Activated T-cell treated with anti-CD3 and anti-CD28 coated beads, Interleukin-2, amount 50 U/mL, for 72 hours (primary cell): ENCODE data around the gene SMARCA4. TPM values are rescaled to one million over a fixed set of nuclear protein-coding genes. Genes with fewer than 3 reads are reported as not detected.
"Not testable (repeated sequence)": the region's sequence is repeated elsewhere in the genome, so short reads cannot be mapped to it uniquely, and the experiment has no call there.

Experiments
- ATAC-seq, 2 donors: fragments of 150-1000 bp; cut with Tn5 transposase; replicated peaks in 1 of 2; 2 replicates each; pipeline ENCODE4 v1.10.0; 2021; ENCODE audit warnings: moderate library complexity in 2 of 2, mild to moderate bottlenecking in 1 of 2
- DNase-seq, 2 donors: peaks; one replicate each; pipeline ENCODE4 v3.0.0; 2021 to 2022; ENCODE audit warnings: mixed read lengths in 1 of 2
- H3K27ac Mint-ChIP-seq: one replicate; pipeline ENCODE4 v1.8.0; 2022; ENCODE audit warnings: mild to moderate bottlenecking, moderate library complexity, mixed read lengths
- H3K27me3 Mint-ChIP-seq: one replicate; pipeline ENCODE4 v1.8.0; 2022; ENCODE audit warnings: low read depth, mixed read lengths
- H3K36me3 Mint-ChIP-seq, 2 donors: one replicate each; pipeline ENCODE4 v1.8.0; 2022; ENCODE audit warnings: mixed read lengths in 2 of 2, mild to moderate bottlenecking in 1 of 2; ENCODE audit not compliant: insufficient read depth in 2 of 2
- H3K4me1 Mint-ChIP-seq: one replicate; pipeline ENCODE4 v1.8.0; 2022; ENCODE audit warnings: low read depth, mixed read lengths
- H3K4me3 Mint-ChIP-seq, 2 donors: one replicate each; pipeline ENCODE4 v1.8.0; 2022; ENCODE audit warnings: mild to moderate bottlenecking in 2 of 2, mixed read lengths in 2 of 2, moderate library complexity in 2 of 2
- H3K9me3 Mint-ChIP-seq, 2 donors: one replicate each; pipeline ENCODE4 v1.8.0; 2022; ENCODE audit warnings: mixed read lengths in 2 of 2
- total RNA-seq, 2 donors: library from RNA; stranded (reverse); gene quantifications; one replicate each; pipeline ENCODE4 v1.2.3, GENCODE V29; 2022

SMARCA4 gene
- total RNA-seq, 2 donors from 2014 or later: 80.5 to 83.2 TPM

- Mint-ChIP-seq H3K9me3 (no peaks in the 10 kb centered on the region), H3K27ac (no peak overlapping the region), H3K27me3 (no peaks in the 10 kb centered on the region), H3K4me1 (peaks cover 9% of the 10 kb centered on the region), H3K36me3 (no peaks in the 10 kb centered on the region), H3K4me3 (no peak overlapping the region)
- ATAC-seq (no peak), DNase-seq (no peak)
These were observed 15.6 kb upstream of the SMARCA4 start for GRCh38 chr19:10945264-10945663.

DNA sequence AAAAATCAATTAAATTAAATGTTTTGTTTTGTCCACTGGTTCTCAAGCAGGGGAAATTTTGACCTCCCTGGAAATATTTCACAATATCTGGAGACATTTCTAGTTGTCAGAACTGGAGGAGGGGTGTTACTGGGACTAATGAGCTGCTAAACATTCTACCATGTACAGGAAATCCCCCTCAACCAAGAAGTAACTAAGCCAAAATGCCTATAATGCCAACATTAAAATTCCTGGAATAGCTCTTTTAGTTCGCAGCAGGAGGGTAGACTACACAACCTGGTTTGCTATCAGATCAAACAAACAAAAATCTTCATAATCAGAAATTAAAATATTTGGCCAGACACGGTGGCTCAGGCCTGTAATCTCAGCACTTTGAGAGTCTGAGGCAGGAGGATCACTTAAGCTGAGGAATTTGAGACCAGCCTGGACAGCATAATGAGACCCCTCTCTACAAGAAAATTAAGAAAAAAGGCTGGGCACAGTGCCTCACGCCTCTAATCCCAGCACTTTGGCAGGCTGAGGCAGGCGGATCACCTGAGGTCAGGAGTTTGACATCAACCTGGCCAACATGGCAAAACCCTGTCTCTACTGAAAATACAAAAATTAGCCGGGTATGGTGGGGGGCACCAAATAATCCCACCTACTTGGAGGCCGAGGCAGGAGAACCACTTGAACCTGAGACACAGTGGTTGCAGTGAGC, 13.7 kb upstream of the SMARCA4 start:
- Mint-ChIP-seq H3K36me3 (no peaks in the 10 kb centered on the region), H3K27ac (no peak overlapping the region), H3K4me3 (no peak overlapping the region), H3K9me3 (no peaks in the 10 kb centered on the region), H3K4me1 (peaks cover 6% of the 10 kb centered on the region), H3K27me3 (no peaks in the 10 kb centered on the region)
- ATAC-seq (no peak), DNase-seq (no peak)

DNA sequence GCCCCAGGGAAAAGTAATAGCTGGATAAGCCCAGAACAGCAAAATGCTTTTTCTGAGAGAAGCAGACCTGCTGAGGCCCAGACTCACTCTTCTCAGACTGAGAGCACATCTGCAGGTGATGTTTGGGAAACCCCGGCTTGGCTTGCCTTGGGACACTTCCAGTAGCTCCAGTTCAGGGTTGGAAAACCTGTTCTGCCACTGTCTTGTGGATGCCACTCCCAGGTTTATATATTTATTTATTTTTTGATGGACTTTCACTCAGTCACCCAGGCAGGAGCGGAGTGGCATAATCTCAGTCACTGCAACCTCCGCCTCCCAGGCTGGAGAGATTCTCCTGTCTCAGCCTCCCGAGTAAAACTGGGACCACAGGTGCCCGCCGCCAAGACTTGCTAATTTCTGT, 8.0 kb upstream of the SMARCA4 start:
- no peaks in the 10 kb centered on the region for H3K27me3 Mint-ChIP-seq

DNA sequence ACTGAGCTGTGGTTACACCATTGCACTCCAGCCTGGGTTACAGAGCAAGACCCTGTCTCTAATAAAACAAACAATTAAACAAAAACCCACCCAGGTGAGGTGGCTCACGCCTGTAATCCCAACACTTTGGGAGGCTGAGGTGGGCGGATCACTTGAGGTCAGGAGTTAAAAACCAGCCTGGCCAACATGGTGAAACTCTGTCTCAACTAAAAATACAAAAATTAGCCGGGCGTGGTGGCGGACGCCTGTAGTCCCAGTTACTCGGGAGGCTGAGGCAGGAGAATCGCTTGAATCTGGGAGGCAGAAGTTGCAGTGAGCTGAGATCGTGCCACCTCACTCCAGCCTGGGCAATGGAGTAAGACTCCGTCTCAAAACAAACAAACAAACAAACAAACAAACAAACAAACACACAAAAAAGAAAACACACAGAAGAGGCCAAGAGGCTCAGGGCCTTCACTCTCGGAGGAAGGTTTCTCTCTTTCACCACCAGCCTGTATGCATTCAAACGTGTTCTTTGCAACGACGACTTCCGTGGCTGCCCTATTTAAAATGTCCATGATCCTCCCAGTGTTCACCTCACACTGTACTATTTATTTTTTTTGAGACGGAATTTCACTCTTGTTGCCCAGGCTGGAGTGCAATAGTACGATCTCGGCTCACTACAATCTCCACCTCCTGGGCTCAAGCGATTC, 1.4 kb upstream of the SMARCA4 start:
- not testable (repeated sequence) for H3K27ac Mint-ChIP-seq, ATAC-seq, DNase-seq, H3K36me3 Mint-ChIP-seq, H3K27me3 Mint-ChIP-seq, H3K9me3 Mint-ChIP-seq
- Mint-ChIP-seq H3K4me1 (peaks cover 41% of the 10 kb centered on the region), H3K4me3 (peak overlapping the region; percentile 92 to 93)

More for the DNA sequence above, 8.0 kb upstream of the SMARCA4 start:
- DNase-seq (no peak), ATAC-seq (no peak)
- H3K4me1 Mint-ChIP-seq: peaks cover 5% of the 10 kb centered on the region
- H3K36me3 Mint-ChIP-seq: no peaks in the 10 kb centered on the region
- no peak overlapping the region for H3K4me3 Mint-ChIP-seq
- no peaks in the 10 kb centered on the region for H3K9me3 Mint-ChIP-seq
- H3K27ac Mint-ChIP-seq: no peak overlapping the region

DNA sequence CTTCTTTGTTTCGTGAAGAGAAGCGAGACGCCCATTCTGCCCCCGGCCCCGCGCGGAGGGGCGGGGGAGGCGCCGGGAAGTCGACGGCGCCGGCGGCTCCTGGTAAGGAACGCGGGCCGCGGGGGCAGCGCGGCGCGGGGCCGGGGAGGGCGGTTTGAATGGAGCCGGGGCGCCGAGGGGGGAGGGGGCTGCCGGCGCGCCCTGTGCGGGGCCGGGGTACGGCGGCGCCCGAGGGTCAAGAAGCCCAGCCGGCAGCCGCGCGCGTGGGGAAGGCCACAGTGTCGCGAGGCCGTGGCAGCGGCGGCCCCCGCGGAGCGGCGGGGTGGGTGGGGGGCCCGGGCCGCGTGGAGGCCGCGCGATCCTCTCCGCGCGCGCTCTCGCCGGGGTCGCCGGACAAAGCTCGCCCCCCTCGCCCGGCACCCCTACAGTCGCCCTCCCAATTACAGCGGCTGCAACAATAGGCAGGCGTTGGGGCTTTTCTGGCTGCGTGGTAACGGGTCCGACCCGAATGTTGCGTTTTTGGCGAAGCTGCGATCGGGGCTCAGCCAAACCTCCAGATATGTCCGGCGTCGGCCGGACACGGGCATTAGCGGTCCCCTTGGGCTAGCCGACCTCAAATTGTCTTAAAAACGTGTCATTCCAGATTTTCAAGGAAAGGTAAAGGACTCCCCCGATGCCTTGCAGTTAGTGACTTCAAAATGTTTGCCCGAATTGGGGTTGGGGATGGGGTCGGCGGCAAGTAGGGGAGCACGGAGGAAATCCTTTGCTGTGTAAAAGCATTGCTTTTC, 437 bp downstream of the SMARCA4 start:
- H3K27me3 Mint-ChIP-seq: no peaks in the 10 kb centered on the region
- H3K36me3 Mint-ChIP-seq: peaks cover 0 to 2% of the 10 kb centered on the region in 2 donors
- peak; percentile 56 to 58 for ATAC-seq
- H3K4me3 Mint-ChIP-seq: peak overlapping the region; percentile 93
- H3K27ac Mint-ChIP-seq: peak overlapping the region; percentile 36
- peak in 1 of 2 donors; percentile 80 for DNase-seq
- H3K9me3 Mint-ChIP-seq: no peaks in the 10 kb centered on the region
- H3K4me1 Mint-ChIP-seq: peaks cover 50% of the 10 kb centered on the region

DNA sequence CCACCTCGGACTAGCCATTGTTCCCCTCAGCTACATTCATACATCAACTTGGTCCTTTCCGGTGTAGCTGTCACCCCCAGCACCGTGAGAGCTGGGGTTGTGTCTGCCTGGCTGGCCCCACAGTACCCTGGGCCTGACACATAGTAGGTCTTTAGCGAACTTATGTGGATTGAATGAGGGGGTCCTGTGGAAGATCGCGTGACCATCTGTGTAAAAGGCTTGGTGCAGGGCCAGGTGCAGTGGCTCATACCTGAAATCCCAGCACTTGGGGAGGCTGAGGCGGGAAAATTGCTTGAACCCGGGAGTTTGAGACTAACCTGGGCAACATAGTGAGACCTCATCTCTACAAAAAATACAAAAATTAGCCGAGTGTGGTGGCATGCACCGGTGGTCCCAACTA, 2.0 kb downstream of the SMARCA4 start:
- H3K4me1 Mint-ChIP-seq: peaks cover 50% of the 10 kb centered on the region

DNA sequence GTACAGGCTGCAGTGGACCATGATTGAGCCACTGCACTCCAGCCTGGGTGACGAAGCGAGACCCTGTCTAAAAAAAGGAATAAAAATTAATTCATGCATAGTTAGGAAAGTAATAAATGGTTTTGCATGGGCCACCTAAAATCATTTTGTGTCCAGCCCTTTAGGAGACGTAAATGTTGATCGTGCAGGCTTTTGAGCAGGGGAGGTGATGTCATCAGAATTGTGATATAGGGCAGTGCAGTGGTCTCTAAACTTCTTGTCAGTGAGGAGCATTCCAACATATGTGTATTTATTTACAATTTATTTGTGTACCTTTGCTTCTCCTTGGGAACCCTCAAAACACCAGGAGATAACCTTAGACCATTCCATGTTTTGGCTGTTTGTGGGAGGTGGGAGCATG, 3.0 kb downstream of the SMARCA4 start:
- H3K27ac Mint-ChIP-seq: peak overlapping the region; percentile 90
- peaks cover 59% of the 10 kb centered on the region for H3K4me1 Mint-ChIP-seq
- DNase-seq (no peak), ATAC-seq (no peak)
- peaks cover 0 to 2% of the 10 kb centered on the region in 2 donors for H3K36me3 Mint-ChIP-seq
- peak overlapping the region; percentile 80 to 93 for H3K4me3 Mint-ChIP-seq
- no peaks in the 10 kb centered on the region for H3K9me3 Mint-ChIP-seq
- H3K27me3 Mint-ChIP-seq: no peaks in the 10 kb centered on the region

More for the DNA sequence above, 2.0 kb downstream of the SMARCA4 start:
- no peaks in the 10 kb centered on the region for H3K9me3 Mint-ChIP-seq
- H3K27me3 Mint-ChIP-seq: no peaks in the 10 kb centered on the region
- DNase-seq: no peak
- H3K36me3 Mint-ChIP-seq: peaks cover 0 to 2% of the 10 kb centered on the region in 2 donors
- H3K27ac Mint-ChIP-seq: peak overlapping the region; percentile 90
- H3K4me3 Mint-ChIP-seq: peak overlapping the region; percentile 80 to 93
- ATAC-seq: no peak

GRCh38 chr19:10964903-10965302, 4.1 kb downstream of the SMARCA4 start:
- Mint-ChIP-seq H3K4me3 (peak overlapping the region in 1 of 2 donors; percentile 93), H3K9me3 (no peaks in the 10 kb centered on the region), H3K4me1 (peaks cover 57% of the 10 kb centered on the region), H3K36me3 (peaks cover 0 to 2% of the 10 kb centered on the region in 2 donors), H3K27me3 (no peaks in the 10 kb centered on the region), H3K27ac (no peak overlapping the region)
- ATAC-seq (no peak), DNase-seq (no peak)

DNA sequence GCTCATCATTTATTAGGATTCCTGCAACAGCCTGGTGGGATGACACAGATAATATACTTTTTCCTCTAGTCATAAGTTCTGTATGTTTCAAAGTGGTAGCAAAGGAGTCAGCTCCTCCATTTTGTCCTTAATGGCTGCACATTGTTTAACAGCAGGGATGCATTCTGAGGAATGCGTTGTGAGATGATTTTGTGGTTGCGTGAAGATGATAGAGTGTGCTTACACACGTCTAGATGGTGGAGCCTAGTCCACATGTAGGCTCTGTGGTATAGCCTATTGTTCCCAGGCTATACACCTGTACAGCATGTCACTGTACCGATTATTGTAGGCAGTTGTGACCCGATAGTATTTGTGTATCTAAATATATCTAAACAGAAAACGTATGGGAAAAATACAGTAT, 4.6 kb downstream of the SMARCA4 start:
- H3K4me3 Mint-ChIP-seq: no peak overlapping the region
- peak overlapping the region; percentile 26 for H3K27ac Mint-ChIP-seq
- peaks cover 0 to 2% of the 10 kb centered on the region in 2 donors for H3K36me3 Mint-ChIP-seq

GRCh38 chr19:10966809-10967208, 6.0 kb downstream of the SMARCA4 start:
- DNase-seq (no peak), ATAC-seq (no peak)
- H3K36me3 Mint-ChIP-seq: peaks cover 0 to 2% of the 10 kb centered on the region in 2 donors
- H3K4me1 Mint-ChIP-seq: peaks cover 60% of the 10 kb centered on the region
- no peak overlapping the region for H3K4me3 Mint-ChIP-seq
- no peak overlapping the region for H3K27ac Mint-ChIP-seq
- no peaks in the 10 kb centered on the region for H3K27me3 Mint-ChIP-seq
- H3K9me3 Mint-ChIP-seq: no peaks in the 10 kb centered on the region

More for the DNA sequence above, 4.6 kb downstream of the SMARCA4 start:
- DNase-seq (no peak), ATAC-seq (no peak)
- H3K9me3 Mint-ChIP-seq: no peaks in the 10 kb centered on the region
- no peaks in the 10 kb centered on the region for H3K27me3 Mint-ChIP-seq
- H3K4me1 Mint-ChIP-seq: peaks cover 60% of the 10 kb centered on the region

DNA sequence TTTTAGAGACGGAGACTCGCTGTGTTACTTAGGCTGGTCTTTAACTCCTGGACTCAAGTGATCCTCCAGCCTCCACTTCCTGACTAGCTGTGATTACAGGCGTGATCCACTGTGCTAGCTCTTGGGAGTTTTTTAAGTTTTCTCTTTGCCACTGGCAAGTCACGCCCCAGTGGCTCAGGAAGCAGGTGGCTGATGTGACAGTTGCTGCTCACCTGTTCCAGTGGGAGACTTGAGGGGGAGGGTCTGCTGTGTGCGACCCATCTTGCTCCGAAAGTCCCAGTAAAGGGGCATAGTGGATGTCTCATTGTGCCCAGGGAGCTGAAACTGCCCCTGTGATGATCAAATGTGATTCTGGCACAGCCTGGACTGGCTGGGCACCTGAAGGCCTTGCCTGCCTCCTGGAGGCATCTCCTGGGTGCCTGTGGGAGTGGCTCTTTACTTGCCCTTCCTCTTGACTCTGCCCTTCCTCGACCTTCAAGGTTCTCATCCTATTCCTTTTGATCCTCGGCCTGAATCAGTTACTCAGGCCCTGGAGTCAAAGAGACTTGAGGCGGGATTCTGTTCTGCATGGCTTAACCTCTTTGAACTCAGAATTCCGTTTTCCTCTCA, 7.8 kb downstream of the SMARCA4 start:
- peaks cover 44% of the 10 kb centered on the region for H3K4me1 Mint-ChIP-seq
- no peaks in the 10 kb centered on the region for H3K9me3 Mint-ChIP-seq
- H3K4me3 Mint-ChIP-seq: no peak overlapping the region
- no peak for DNase-seq
- peaks cover 0 to 2% of the 10 kb centered on the region in 2 donors for H3K36me3 Mint-ChIP-seq
- peak overlapping the region; percentile 38 for H3K27ac Mint-ChIP-seq
- H3K27me3 Mint-ChIP-seq: no peaks in the 10 kb centered on the region
- ATAC-seq: no peak

- DNase-seq (no peak), ATAC-seq (no peak)
- Mint-ChIP-seq H3K36me3 (peaks cover 0 to 2% of the 10 kb centered on the region in 2 donors), H3K27me3 (no peaks in the 10 kb centered on the region), H3K4me1 (peaks cover 34% of the 10 kb centered on the region), H3K9me3 (no peaks in the 10 kb centered on the region), H3K4me3 (no peak overlapping the region), H3K27ac (no peak overlapping the region)
These were observed 10.4 kb downstream of the SMARCA4 start for GRCh38 chr19:10971107-10971726.
